ENCODE results near the gene CBLN3. TPM values are rescaled to one million over a fixed set of nuclear protein-coding genes. Genes with fewer than 3 reads are reported as not detected.
A peak's percentile ranks its signal among the peaks of the same experiment; 100 is the strongest.

The CBLN3 gene
- polyA plus RNA-seq, 3 donors: 2.4 to 4.2 (median 3.1) TPM

GRCh38 chr14:24407608-24408325 is 21.7 kb downstream of the CBLN3 start:
- DNase-seq: no peak

- DNase-seq: no peak
Observed at GRCh38 chr14:24406416-24406815, 23.1 kb downstream of the CBLN3 start.

GRCh38 chr14:24404814-24405213 is 24.7 kb downstream of the CBLN3 start:
- DNase-seq: no peak

GRCh38 chr14:24403294-24403998 is 26.0 kb downstream of the CBLN3 start:
- DNase-seq: no peak

GRCh38 chr14:24401810-24402702 is 27.4 kb downstream of the CBLN3 start:
- DNase-seq: no peak

DNA sequence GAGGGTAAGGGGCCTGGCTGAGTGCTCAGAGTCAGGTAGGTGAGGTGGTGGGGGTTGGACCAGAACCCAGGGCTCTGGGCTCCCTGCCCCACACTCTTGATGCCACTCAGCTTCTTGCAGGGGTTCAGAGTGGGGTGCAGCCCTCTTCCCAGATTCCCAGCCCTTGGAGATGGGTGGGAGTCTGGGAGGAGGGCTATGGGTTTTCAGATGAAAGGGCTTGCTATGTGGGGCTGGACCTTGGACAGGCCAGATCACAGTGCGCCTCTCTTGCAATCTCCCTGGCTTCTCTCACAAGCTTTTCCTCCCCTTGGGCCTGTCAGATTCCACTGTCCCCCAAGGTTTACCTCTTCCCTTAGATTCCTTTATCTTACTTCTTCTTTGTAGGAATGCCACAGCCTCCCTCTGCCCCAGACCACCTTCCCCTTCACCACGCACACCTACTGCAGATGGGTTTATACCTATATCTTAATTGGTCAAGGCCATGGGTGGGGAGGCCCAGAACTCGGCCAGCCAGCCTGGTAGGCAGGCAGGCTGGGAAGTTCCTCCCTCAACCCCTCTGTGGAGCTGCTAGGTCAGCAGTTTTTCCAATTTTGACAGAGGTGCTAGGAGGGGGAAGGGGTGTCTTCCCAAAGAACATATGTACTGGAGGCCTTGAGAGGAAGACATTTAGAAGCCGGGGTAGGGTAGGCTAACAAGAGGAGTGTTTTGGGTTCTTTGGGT is 29.3 kb downstream of the CBLN3 start:
- no peak for DNase-seq

DNA sequence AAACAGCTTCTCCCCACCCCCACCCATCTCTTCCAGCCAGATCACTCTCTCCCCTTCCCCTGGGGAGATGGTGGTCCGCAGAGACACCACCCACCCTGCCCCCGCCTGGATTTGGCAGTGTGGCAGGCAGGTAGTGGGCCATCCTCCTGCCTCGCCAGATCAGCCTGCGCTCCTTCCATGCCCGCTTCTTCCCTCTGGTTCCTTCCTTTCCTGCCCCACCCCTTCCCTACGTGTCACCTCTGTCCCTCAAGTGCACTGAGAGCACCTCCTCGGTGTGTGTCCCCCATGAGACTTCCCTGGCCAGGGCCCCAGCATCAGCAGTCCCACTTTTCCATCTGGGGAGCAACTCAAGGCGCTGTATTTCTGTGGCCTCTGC is 30.0 kb downstream of the CBLN3 start:
- DNase-seq: no peak

GRCh38 chr14:24398653-24399446 is 30.6 kb downstream of the CBLN3 start, which contains the start of gene NYNRIN:
Gene NYNRIN (plus strand): TSS chr14:24399003. CDS start chr14:24399247, 244 bp downstream.
- peak; percentile 74 for DNase-seq

GRCh38 chr14:24398293-24398652 is 31.2 kb downstream of the CBLN3 start:
- peak; percentile 87 for DNase-seq

DNA sequence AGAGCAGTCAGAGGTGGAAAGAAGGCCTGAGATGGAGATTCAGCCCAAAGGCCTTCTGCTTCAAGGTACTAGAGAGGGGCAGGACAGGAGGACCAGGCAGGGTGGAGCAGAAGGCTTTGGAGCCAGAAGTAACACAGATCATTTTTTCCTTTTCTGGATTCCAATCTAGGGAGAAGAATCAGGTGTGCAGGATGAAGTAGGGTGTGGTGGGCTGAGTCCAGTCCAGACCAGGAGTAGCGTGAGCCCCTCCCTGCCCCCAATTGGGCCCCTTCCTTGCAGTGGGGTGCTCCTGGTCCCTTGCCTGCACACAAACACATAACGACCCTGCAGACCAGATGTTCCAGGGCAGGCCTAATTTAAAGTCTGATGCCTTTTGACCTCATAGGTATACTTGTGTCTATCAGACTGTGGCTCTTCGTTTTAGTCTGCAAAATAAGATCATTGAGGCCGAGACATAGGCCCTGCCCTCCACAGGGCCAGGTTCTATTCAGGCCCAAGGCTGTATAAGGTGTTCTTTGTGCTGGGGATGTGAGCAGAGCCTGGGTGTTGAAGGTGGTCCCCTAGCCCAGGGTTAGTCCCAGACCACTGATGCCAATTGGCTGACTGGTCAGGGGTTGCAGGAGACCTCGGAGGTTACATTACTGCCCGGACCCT is 31.7 kb downstream of the CBLN3 start:
- DNase-seq: no peak

DNA sequence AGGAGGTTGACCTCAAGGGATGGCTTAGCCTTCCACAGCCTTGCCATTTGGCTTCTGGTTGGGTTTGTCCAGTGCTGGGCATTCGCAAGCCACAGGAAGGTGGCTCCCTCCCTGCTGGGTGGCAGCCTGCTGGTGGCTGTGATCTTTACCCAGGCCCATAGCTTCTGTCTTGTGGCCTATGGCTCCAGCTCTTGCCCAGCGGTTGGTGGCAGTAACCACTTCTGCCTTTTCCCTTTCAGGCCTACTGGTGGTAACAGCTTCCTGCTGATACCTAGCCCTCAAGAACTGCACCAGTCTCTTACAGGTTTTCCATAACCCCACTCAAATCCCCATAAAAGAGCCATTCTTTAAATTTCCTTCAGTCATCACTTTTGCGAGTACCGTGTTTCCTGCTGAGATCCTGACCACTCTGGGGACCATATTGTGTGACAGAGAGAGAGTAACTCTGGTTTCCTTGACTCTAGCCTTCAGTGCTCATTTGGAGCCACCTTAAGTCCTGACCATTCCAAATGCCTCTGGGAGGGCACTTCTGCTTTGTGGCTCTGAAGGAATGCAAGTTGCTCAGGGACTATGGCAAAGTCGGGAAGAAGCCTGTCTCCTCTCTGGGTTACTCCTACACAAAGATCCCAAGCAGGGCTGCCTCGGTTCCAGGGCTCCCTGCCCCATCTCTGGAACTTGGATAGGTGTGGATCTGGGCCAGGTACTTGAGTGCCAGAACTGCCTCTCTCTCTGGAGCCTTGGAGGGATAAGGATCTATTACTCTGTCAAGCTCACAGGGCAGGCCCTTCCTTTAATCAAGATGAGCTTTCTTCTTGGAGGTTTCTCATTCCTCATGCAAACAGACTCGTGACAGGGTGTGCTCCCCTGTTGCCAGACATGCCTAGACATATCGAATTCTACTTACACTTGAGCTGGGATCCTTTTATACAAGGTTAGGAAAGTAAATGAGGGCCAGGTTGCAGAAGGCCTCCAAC is 33.6 kb downstream of the CBLN3 start:
- no peak for DNase-seq

DNA sequence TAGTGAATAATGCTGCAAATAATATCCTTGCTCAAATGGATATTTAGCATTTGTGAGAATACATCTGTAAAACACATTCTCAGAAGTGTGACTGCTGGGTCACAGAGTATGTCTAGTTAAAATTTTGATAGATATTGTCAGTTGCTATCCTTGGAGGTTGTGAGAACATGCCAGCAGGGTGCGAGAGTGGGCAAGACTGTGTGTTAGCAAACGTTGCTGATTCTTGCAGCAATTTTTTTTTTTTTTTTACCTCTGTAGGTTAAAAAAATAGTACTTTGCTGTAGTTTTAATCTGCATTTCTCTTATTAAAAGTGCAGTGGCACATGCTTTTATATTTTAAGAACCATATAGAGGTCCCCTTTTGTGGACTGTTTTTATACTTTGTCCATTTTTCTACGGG is 35.2 kb downstream of the CBLN3 start:
- no peak for DNase-seq

DNA sequence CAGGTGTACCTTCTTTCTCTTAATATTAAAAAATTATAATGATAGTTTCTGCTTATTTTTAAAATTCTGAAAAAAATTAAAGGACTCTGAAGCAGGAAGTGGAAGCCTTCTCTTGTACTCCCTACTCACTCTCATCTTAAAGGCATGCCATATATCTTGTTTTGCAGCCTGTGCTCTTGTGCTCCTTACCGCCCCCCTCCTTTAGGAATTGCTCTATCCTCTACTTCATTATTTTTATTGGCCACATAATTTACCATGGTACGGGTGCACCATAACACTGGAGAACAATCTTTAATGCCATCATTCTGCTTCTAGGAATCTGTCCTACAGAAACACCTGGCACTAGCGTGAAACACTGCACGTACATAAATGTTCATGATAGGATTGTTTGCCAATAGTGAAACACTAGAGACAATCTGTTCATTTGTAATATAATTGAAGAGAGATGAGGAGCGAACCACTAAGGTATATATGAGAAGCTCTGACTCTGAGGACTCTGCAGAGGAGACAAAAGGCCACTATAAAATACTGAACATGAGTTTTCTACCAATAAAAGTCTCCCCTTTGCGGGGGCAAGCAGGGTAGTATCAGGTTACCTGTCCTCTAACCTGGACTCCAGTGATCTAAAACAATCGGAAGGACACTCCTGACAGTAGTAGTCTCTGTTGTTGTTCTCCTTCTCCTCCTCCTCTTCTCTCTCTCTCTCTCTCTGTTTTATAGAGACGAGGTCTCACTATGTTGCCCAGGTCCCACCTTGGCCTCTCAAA is 37.0 kb downstream of the CBLN3 start:
- DNase-seq: no peak

GRCh38 chr14:24390701-24391468 is 38.6 kb downstream of the CBLN3 start:
- DNase-seq: no peak

- DNase-seq: no peak
Observed at GRCh38 chr14:24389226-24389848, 40.1 kb downstream of the CBLN3 start.

GRCh38 chr14:24388474-24389179 is 40.8 kb downstream of the CBLN3 start:
- no peak for DNase-seq
